GM19463 (cell line): ENCODE results near the gene R3HDM4.
"Not testable (repeated sequence)": the region's sequence is repeated elsewhere in the genome, so short reads cannot be mapped to it uniquely, and the experiment has no call there.

Source experiments
- ATAC-seq: cut with Tn5 transposase; IDR thresholded peaks from one replicate; pipeline ENCODE4 v1.9.1; 2021; ENCODE audit warnings: mild to moderate bottlenecking, moderate library complexity; ENCODE audit not compliant: unreplicated experiment

R3HDM4 gene

GRCh38 chr19:913080-913748 lies at the start of gene R3HDM4:
TSS of gene R3HDM4 (minus strand) at chr19:913219. CDS start at chr19:913157, 62 bp downstream.
- peak; percentile 52 for ATAC-seq

GRCh38 chr19:961866-962620 lies 49.0 kb upstream of the R3HDM4 start:
- no peak for ATAC-seq

- no peak for ATAC-seq
These were observed 47.6 kb upstream of the R3HDM4 start for GRCh38 chr19:960601-960938.

- no peak for ATAC-seq
These were observed 47.0 kb upstream of the R3HDM4 start for GRCh38 chr19:960020-960419.

- ATAC-seq, result no peak
These were observed 46.2 kb upstream of the R3HDM4 start for GRCh38 chr19:958967-959855.

GRCh38 chr19:957578-957977 lies 44.6 kb upstream of the R3HDM4 start:
- ATAC-seq, result not testable (repeated sequence)

GRCh38 chr19:956766-957440 lies 43.9 kb upstream of the R3HDM4 start:
- ATAC-seq, result no peak

- no peak for ATAC-seq
These were observed 43.1 kb upstream of the R3HDM4 start for GRCh38 chr19:955803-956765.

- no peak for ATAC-seq
These were observed 41.9 kb upstream of the R3HDM4 start for GRCh38 chr19:954672-955494.

- no peak for ATAC-seq
These were observed 41.3 kb upstream of the R3HDM4 start for GRCh38 chr19:954272-954671.

- no peak for ATAC-seq
These were observed 40.6 kb upstream of the R3HDM4 start for GRCh38 chr19:953445-954271.

- no peak for ATAC-seq
These were observed 39.8 kb upstream of the R3HDM4 start for GRCh38 chr19:952680-953444.

GRCh38 chr19:952049-952679 lies 39.1 kb upstream of the R3HDM4 start:
- no peak for ATAC-seq

- no peak for ATAC-seq
These were observed 37.5 kb upstream of the R3HDM4 start for GRCh38 chr19:950352-951066.

GRCh38 chr19:948842-949496 lies 36.0 kb upstream of the R3HDM4 start:
- no peak for ATAC-seq
